OCI-LY7 (cell line): ENCODE data around the gene HS3ST3A1. TPM values are rescaled to one million over a fixed set of nuclear protein-coding genes. Genes with fewer than 3 reads are reported as not detected.

ENCODE experiments used
- BruUV-seq: library from RNA; stranded (reverse); fragments of 400-500 nt; replicated peaks from 2 replicates; lab custom pipeline; 2021; lab: Mats Ljungman, UMichigan
- CTCF ChIA-PET: fragments of 300-600 bp; sonication (Branson Sonifier 250); formaldehyde crosslinking; loops from one replicate; lab custom pipeline; 2022; ENCODE audit warnings: antibody characterized with exemption; ENCODE audit not compliant: unreplicated experiment; lab: Charles Lee
- POLR2A ChIA-PET: fragments of 300-600 bp; sonication (Branson Sonifier 250); formaldehyde crosslinking; loops from one replicate; lab custom pipeline; 2022; ENCODE audit warnings: antibody characterized with exemption; lab: Charles Lee
- DNase-seq: peaks from one replicate; pipeline ENCODE4 v3.0.0-alpha.2; 2015; ENCODE audit warnings: low spot score
- H2AFZ ChIP-seq: fragments of 200-600 bp; sonication (generic), shearing (Covaris generic); 2 replicates; pipeline ENCODE4 v1.6.1; 2014; ENCODE audit warnings: mild to moderate bottlenecking, antibody characterized with exemption, low read length, moderate library complexity
- H3K27ac ChIP-seq: fragments of 200-600 bp; sonication (generic); 2 replicates; pipeline ENCODE4 v1.5.1; 2014; ENCODE audit warnings: mixed run types, low read depth, mild to moderate bottlenecking, moderate library complexity, low read length, inconsistent platforms; ENCODE audit not compliant: poor library complexity, severe bottlenecking
- H3K36me3 ChIP-seq: fragments of 200-600 bp; sonication (generic); 2 replicates; pipeline ENCODE4 v1.6.1; 2014; ENCODE audit warnings: mild to moderate bottlenecking, antibody characterized with exemption, low read length, moderate library complexity, mixed read lengths; ENCODE audit not compliant: insufficient read depth
- H3K4me1 ChIP-seq: fragments of 200-600 bp; sonication (generic); 2 replicates; pipeline ENCODE4 v1.5.1; 2014; ENCODE audit warnings: mild to moderate bottlenecking, low read length; ENCODE audit not compliant: insufficient read depth, poor library complexity, severe bottlenecking
- H3K4me2 ChIP-seq: fragments of 200-600 bp; sonication (generic); 2 replicates; pipeline ENCODE4 v1.6.1; 2014; ENCODE audit warnings: mild to moderate bottlenecking, low read length
- H3K4me3 ChIP-seq: fragments of 200-600 bp; sonication (generic); 2 replicates; pipeline ENCODE4 v1.5.1; 2014; ENCODE audit warnings: mild to moderate bottlenecking, low read depth, low read length; ENCODE audit not compliant: poor library complexity, severe bottlenecking
- H3K79me2 ChIP-seq: fragments of 200-600 bp; sonication (generic); 2 replicates; pipeline ENCODE4 v1.6.1; 2016; ENCODE audit warnings: low read depth, mild to moderate bottlenecking, low read length, moderate library complexity, mixed read lengths; ENCODE audit not compliant: insufficient read depth
- H3K9me2 ChIP-seq: fragments of 200-600 bp; sonication (generic); 2 replicates; pipeline ENCODE4 v1.6.1; 2016; ENCODE audit warnings: mild to moderate bottlenecking, low read length, mixed read lengths; ENCODE audit not compliant: insufficient read depth
- H3K9me3 ChIP-seq: fragments of 200-600 bp; sonication (generic); 2 replicates; pipeline ENCODE4 v1.6.1; 2014; ENCODE audit warnings: mild to moderate bottlenecking, mixed run types, low read length, mixed read lengths
- H4K20me1 ChIP-seq: fragments of 200-600 bp; sonication (generic); 2 replicates; pipeline ENCODE4 v1.6.1; 2014; ENCODE audit warnings: mild to moderate bottlenecking, antibody characterized with exemption, low read length, moderate library complexity, mixed read lengths; ENCODE audit not compliant: insufficient read depth
- CTCF ChIP-seq: fragments of 200-600 bp; sonication (generic); conservative IDR thresholded peaks from 2 replicates; pipeline ENCODE4 v1.5.1; 2014; ENCODE audit warnings: mild to moderate bottlenecking, antibody characterized with exemption, low read length, moderate library complexity, mixed read lengths
- EZH2phosphoT487 ChIP-seq: fragments of 200-600 bp; sonication (generic); IDR thresholded peaks from 2 replicates; pipeline ENCODE4 v1.6.1; 2018; ENCODE audit warnings: low read depth, borderline replicate concordance, mild to moderate bottlenecking, mixed run types, antibody characterized with exemption, low read length, moderate library complexity, mixed read lengths
- intact Hi-C: fragments of 100-400 bp; cut with micrococcal nuclease; formaldehyde crosslinking; loops from one replicate; pipeline ENCODE4 v1.10.0; 2022; ENCODE audit not compliant: unreplicated experiment
- total RNA-seq, 2 experiments: library from RNA; depleted of rRNA in 1 of 2; stranded (reverse); fragments of >200 nt in 1 of 2; shearing (Covaris generic) in 1 of 2; gene quantifications; 2 replicates each; pipeline ENCODE4 v1.2.3, GENCODE V29; 2014 to 2022

HS3ST3A1 gene
- total RNA-seq, 2 experiments from 2014 or later, result 0.72 TPM; not detected in 1

GRCh38 chr17:13492737-13493122 is 109.0 kb downstream of the HS3ST3A1 start:
- no TSS peak for BruUV-seq
- CTCF ChIA-PET, result no interaction called here

GRCh38 chr17:13491916-13492736 is 109.6 kb downstream of the HS3ST3A1 start:
- Histone ChIP-seq H3K79me2 (no peaks in the 10 kb centered on the region), H3K4me1 (no peaks in the 10 kb centered on the region), H3K4me3 (no peak overlapping the region), H3K36me3 (no peaks in the 10 kb centered on the region), H3K9me3 (no peaks in the 10 kb centered on the region), H3K27ac (no peak overlapping the region), H3K4me2 (no peak overlapping the region), H3K9me2 (no peaks in the 10 kb centered on the region), H4K20me1 (no peaks in the 10 kb centered on the region), H2AFZ (no peak overlapping the region)
- no peak for TF ChIP-seq CTCF
- TF ChIP-seq EZH2phosphoT487, result no peak
- intact Hi-C loops, result no loop called here
- BruUV-seq, result no TSS peak
- CTCF ChIA-PET, result no interaction called here
- DNase-seq, result no peak
- POLR2A ChIA-PET, result no interaction called here

More at GRCh38 chr17:13492737-13493122, 109.0 kb downstream of the HS3ST3A1 start:
- Histone ChIP-seq H4K20me1 (no peaks in the 10 kb centered on the region), H3K4me2 (no peak overlapping the region), H3K36me3 (no peaks in the 10 kb centered on the region), H3K79me2 (no peaks in the 10 kb centered on the region), H3K27ac (no peak overlapping the region), H2AFZ (no peak overlapping the region), H3K4me1 (no peaks in the 10 kb centered on the region), H3K9me3 (no peaks in the 10 kb centered on the region), H3K9me2 (no peaks in the 10 kb centered on the region), H3K4me3 (no peak overlapping the region)
- POLR2A ChIA-PET, result no interaction called here
- DNase-seq, result no peak
- intact Hi-C loops, result no loop called here
- TF ChIP-seq EZH2phosphoT487 (no peak), CTCF (no peak)

- ChIA-PET CTCF (no interaction called here), POLR2A (interaction anchor here (0.7 kb wide), 1 partner anchor 918 kb away, joined by 3 read pairs; no protein-coding TSS in a partner anchor)
- Histone ChIP-seq H2AFZ (no peak overlapping the region), H3K79me2 (no peaks in the 10 kb centered on the region), H3K9me2 (no peaks in the 10 kb centered on the region), H3K9me3 (no peaks in the 10 kb centered on the region), H3K4me3 (no peak overlapping the region), H3K4me1 (no peaks in the 10 kb centered on the region), H3K36me3 (no peaks in the 10 kb centered on the region), H3K4me2 (no peak overlapping the region), H3K27ac (no peak overlapping the region), H4K20me1 (no peaks in the 10 kb centered on the region)
- DNase-seq, result no peak
- no TSS peak for BruUV-seq
- TF ChIP-seq EZH2phosphoT487 (no peak), CTCF (no peak)
- intact Hi-C loops, result no loop called here
Observed at GRCh38 chr17:13491491-13491890, 110.2 kb downstream of the HS3ST3A1 start.
